LNCaP clone FGC (cell line): ENCODE results near the gene NEDD4L.

Source experiments
- DNase-seq: peaks from one replicate; pipeline ENCODE4 v3.0.0-alpha.2; 2011; ENCODE audit warnings: low read depth
- H3K4me3 ChIP-seq: 2 replicates; pipeline ENCODE4 v1.5.1; 2011; ENCODE audit warnings: mild to moderate bottlenecking, low read depth, low read length, control low read depth
- CTCF ChIP-seq: IDR thresholded peaks from 2 replicates; pipeline ENCODE4 v1.5.1; 2012; ENCODE audit warnings: mild to moderate bottlenecking; ENCODE audit not compliant: control insufficient read depth, insufficient read depth; ENCODE audit errors: extremely low read depth

NEDD4L gene

GRCh38 chr18:58088691-58089065, 44.7 kb downstream of the NEDD4L start:
- no peak for TF ChIP-seq CTCF
- peak; percentile 96 for DNase-seq
- H3K4me3 ChIP-seq: no peak overlapping the region

DNA sequence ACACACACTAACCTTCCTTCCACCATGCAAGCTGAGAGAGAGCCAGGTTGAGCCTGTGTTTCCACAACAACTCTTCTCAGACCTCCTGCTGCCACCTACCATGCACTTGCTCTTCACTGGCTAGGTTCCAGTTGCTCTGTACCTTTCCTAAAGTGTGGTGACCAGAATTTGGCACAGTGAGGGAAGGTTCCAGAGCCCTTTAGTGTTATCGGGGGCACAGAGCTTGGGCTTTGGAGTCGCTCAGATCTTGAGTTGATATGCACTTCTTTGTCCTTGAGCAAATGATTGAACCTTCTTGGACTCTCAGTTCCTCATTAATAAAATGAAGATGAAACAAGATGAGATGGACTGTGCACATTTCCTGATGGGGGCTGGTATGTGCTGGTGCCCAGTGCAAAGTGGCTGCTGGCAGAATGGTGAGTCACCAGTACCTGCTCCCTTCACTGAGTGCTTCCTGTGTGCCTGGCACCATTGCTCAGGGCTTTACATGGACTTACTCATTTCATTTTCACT, 47.1 kb downstream of the NEDD4L start:
- no peak overlapping the region for H3K4me3 ChIP-seq
- TF ChIP-seq CTCF: peak; percentile 29; the same call in 1 of the 2 replicates
- no peak for DNase-seq

- TF ChIP-seq CTCF: no peak
- H3K4me3 ChIP-seq: no peak overlapping the region
- DNase-seq: no peak
Measured at GRCh38 chr18:58093311-58093803, 49.3 kb downstream of the NEDD4L start.

DNA sequence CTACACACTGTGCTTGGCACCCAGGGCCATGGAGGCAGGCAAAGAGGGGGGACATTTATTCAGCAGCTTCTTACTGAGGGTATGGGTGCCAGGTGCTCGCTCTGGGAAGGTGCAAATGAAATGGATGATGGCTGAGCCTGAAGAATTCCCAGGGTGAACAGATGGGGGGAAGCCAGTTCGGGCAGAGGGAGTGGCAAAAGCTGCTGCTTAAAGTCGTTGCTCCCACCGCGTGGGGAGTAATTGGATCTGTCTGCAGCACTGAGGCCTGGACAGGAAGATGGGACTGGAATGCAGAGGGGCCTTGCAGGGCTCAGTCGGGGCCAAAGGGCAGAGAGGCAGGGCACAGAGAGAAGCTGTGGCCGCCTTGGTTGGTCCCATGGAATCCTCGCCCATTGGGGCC, 51.2 kb downstream of the NEDD4L start:
- TF ChIP-seq CTCF: no peak
- no peak for DNase-seq
- no peak overlapping the region for H3K4me3 ChIP-seq

- no peak overlapping the region for H3K4me3 ChIP-seq
- DNase-seq: no peak
- TF ChIP-seq CTCF: no peak
Measured at GRCh38 chr18:58095655-58096054, 51.6 kb downstream of the NEDD4L start.

DNA sequence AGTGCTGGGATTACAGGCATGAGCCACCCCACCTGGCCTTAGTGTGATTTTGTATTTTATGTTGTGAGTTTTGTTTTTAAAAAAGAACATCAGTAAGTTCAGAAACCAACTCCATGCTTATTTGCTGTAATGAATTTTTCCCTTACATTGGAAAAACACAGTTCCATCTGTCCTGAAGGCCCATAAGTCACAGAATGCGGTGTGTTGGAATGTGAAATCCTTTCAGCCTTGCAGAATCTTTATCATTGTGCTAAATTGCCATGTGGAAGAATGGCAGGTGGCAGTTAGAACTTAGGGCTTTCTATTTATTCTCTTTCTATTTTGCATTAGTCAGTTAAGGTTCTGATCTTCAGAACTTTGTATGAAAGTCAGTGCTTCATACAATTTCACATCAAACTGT, 52.6 kb downstream of the NEDD4L start:
- no peak for TF ChIP-seq CTCF
- no peak overlapping the region for H3K4me3 ChIP-seq
- DNase-seq: no peak

DNA sequence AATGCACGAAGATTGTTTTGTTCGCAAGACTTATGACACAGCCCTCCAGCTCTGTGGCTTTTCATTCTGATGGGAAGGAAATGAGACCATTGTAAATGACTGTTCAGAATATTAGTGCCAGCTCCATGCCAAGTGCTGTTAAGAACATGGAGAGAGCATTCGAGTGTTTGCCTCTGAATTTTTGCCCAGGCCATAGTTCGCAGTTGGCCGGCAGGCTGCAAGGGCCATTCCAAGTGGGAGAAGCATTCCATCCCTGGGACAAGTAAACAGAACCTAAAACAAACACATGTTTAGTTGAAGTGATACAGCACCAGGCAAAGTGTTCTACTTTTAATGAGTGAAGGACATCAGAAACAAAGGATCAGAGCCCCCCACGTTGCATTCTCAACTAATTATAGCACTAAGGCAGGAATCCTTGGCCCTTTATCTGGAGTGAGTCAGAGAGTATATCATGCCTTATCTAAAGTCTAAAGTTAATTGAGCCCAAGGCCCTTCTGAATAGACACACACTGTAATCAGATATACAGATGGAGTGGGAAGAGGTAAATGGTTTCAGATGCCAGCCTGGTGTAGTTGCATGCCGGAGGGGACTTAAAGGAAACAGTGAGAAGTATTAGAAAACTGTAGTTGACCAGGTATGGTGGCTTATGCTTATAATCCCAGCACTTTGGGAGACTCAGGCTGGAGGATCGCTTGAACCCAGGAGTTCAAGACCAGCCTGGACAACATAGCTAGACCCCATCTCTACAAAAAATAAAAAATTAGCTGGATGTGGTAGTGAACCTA, 53.3 kb downstream of the NEDD4L start:
- peak; percentile 84 for DNase-seq
- no peak overlapping the region for H3K4me3 ChIP-seq
- TF ChIP-seq CTCF: no peak
